ENCODE data around the gene UBP1.
"Not testable (repeated sequence)": the region's sequence is repeated elsewhere in the genome, so short reads cannot be mapped to it uniquely, and the experiment has no call there.

Gene UBP1

GRCh38 chr3:33338936-33339465, 101.2 kb downstream of the UBP1 start:
- DNase-seq (ENCODE audit: low read depth in 1 of 2, low spot score in 1 of 2) = not testable (repeated sequence)
